GF-D8 (cell line): Measurements from ENCODE around the gene KRT23.
"Not testable (repeated sequence)": the region's sequence is repeated elsewhere in the genome, so short reads cannot be mapped to it uniquely, and the experiment has no call there.

ENCODE experiments used
- DNase-seq: peaks from one replicate; lab custom pipeline; 2025; lab: John Stamatoyannopoulos, UW

Gene KRT23

DNA sequence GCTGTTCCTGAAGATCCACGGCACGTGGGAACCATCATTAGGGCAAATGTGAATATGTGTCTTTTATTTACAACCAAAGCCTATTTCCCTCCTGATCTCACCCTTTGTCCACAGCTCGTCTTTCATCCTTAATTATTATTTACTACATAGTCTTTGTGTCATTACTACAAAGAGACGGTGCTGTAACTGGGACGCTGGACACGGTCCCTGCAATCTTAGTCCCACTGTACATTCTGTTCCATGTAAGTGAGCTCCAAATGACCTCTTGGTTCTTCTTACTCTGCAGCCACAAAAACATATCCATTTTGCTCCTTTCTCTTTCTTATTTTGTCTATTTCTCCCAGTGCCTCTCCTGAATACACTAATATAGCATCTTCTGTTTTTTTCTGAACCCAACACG is 12.7 kb upstream of the KRT23 start:
- no peak for DNase-seq

DNA sequence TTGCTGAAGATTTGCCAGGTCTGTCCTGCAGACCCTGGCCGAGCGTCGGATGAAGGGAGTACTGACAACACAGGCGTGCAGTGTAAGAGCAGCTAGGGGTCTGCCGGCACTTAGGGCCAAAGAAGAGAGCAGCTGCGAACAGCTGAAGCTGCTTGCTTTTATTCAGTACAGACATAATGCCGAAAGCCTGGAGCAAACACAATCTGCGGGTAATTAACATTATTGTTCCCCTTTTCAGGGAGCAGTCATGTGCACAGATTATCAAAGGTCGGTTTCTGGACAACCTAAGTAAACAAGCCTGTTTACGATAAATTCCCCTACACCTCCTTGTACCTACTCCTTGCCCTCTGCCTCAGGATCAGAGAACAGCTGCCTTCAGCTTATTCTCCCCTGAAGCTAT is 12.0 kb upstream of the KRT23 start:
- no peak for DNase-seq

DNA sequence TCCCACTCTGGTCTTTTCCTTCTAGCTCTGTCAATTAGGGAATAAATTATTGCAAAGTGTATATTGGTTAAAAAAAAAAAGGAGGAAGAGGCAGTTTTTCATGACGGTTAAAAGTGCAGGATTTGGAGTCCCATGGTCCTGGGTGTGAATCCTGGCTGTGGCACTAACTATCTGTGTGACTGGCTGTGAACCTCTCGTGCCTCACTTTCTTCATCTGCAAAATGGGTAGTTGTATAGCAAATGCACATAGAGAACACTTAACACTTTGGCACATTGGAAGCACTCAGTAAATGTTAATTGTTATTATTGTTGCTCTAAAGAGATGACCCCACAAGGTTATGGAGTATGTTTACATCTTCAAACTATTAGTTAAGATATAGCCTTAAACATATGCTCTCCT is 10.5 kb upstream of the KRT23 start:
- no peak for DNase-seq

DNA sequence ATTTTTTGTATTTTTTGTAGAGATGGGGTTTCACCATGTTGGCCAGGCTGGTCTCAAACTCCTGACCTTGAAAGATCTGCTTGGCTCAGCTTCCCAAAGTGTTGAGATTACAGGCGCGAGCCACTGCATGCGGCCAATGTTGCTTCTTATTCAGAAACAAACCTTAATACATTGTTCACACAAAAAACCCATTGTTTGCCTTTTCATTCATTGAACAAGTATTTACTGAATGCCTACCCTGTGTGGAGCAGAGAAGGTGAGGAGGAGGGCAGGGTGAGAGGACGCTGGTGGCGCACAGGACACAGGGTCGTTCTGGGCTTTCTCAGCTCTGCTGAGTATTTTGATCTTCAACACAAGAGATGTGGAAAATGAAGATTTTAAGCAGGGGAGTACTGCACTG is 8.0 kb upstream of the KRT23 start:
- no peak for DNase-seq

DNA sequence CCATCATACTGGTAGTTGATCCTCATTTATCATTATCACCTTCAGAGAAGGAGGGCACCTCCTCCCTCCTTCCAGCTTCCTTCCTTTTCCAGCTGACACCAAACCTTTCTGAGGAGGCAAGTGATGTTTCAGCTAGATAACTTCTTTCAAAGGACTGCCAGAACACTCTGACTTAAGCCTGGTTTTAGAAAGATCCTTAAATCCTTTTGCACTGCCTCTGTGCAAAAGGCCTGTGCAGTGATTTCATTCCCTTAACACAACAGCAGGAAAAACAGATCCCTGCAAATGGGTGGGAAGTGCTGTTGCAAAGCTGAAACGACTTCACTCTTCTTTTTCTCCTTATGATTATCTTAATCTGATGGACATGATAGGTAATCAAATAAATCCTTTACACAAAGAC is 7.1 kb upstream of the KRT23 start:
- DNase-seq, result no peak

DNA sequence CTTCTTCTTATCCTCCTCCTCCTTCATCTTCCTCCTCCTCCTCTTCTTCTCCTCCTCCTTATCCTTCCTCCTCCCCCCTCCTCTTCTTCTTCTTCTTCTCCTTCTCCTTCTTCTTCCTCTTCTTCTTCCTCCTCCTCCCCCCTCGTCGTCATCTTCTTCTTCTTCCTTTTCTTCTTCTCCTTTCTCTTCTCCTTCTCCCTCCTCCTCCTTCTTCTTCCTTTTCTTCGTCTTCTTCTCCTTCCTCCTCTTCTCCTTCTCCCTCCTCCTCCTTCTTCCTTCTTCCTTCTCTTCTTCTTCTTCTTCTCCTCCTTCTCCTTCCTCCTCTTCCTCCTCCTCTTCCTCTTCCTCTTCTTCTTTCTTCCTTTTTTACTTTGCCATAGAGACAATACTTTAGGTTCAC is 5.1 kb upstream of the KRT23 start:
- no peak for DNase-seq

DNA sequence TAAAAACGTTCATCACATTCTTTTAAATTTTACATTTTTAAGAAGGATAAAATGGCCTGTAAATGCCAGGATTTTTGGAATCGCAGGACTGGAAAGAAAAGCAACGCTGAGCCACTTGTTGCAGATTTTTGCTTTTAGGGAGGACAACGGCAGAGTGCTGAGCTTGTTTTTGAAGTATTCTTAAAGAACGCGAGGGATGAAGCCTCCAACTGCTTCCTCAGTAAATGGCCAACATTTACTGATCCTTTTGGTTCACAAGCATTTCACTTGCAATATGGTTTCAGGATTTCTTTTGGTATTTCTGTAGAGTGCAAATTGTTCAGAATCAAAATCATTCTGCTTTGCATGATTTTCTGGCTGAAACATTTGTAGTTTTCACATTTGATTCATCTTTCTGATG is 2.8 kb upstream of the KRT23 start:
- no peak for DNase-seq

DNA sequence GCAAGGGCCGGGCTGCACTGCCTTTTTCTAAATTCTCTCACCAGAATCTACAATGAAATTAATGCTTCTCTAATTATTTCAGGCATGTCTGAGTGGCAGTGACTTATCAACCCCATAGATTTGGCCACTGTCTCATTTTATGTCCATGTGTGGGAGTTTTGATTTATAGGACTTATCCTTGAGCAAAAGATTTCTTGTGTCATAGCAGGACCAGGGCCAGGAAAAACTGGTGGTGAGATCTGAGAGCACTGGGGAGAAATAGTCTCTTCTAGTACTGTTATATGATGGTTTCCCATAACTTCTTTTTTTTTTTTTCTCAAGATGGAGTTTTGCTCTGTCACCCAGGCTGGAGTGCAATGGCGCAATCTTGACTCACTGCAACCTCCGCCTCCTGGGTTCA is 1.5 kb upstream of the KRT23 start:
- DNase-seq, result no peak

DNA sequence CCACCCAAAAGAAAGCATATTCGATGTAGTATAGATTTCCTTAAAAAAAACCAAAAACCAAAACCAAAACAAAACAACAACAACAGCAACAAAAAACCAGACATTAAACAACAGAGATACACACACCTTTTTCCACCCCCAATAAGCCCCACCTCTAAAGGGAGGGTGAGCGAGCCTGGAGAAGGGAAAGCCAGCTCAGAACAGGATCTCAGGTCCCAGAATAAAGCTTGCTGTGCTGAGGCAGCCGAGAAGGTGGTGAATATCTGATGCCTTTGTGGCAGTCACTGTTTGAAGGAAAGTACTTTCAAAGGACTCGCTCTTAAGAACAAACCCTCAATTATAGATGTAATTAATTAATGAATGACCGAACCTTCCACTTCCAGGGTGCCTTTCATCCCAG is 470 bp downstream of the KRT23 start:
- no peak for DNase-seq

DNA sequence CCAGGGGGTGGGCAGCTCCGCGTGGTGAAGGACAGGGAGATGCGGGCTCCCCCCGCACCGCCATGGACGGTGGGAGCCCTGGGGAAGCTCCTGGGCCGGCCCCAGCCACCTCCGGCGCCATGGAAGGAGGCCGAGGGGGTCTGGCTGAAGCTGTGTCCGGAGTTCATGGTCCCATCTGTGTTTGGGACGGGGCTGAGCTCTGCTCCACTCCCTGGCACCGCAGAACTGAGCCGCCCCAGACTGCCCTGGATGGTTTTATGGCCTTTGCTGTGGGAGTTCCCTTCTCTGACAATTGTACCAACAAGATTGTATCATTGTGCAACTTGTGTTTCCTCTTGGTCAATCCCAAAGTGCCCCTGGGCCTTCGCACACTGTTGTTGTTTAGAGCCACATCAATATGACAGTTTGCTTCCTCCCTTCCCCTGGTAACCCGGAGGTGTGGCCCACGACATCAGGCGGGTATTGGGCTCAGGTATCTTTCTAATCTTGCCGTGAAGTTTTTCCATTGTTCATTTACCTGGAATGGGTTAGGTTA is 942 bp downstream of the KRT23 start:
- DNase-seq, result no peak

DNA sequence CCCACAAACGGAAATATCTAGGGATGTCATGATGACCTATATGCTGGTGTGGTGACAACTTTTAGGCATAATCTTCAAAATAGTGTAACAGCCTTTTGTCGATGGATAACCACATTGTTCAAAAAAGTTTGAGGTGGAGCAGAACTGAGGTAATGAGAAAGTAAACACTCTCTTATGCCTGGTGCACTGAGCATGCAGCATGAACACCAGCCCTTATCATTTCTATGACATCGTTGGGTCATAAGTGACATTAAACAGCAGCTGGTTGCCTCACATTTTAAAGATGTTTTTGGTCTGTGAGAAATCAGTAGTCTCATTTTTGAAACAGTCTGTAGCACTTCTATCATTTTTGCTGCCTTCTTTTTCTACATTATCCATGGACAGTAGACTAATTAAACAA is 1.8 kb downstream of the KRT23 start:
- no peak for DNase-seq

DNA sequence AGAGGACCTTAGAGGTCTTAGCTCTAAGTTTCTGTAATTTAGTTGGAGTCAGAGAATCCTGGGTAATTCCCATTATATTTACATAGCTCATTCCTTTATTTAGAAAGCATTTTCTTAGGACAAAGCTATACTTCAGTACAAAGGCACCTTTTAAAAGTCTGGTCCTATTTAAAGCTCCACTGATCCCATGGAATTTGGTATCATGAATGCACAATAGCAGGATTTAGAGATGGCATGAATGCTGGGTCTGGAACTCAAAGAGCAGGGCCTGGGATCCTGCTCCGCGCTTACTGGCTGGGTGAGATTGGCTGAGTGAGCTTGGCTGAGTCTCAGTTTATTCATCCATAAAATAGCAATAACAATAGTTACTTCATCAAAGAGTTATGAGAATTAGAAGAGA is 4.8 kb downstream of the KRT23 start:
- DNase-seq, result no peak

DNA sequence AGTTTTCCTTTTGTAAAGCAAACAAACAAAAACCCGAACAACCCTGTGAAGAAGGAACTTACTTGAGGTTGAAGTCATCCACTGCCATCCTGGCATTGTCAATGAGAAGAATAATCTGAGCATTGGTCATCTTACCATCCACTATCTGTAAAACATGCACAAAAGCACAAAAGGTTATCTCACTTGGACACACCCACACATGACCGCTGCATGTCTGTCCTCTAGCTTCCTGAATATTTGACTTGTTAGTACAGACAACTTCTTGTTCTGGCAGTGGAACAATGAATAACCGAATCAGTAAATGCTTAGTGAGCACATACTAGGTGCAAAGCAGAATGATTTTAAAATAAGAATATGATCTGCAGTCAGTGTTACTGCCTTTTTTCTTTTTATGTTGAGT is 6.1 kb downstream of the KRT23 start:
- no peak for DNase-seq

DNA sequence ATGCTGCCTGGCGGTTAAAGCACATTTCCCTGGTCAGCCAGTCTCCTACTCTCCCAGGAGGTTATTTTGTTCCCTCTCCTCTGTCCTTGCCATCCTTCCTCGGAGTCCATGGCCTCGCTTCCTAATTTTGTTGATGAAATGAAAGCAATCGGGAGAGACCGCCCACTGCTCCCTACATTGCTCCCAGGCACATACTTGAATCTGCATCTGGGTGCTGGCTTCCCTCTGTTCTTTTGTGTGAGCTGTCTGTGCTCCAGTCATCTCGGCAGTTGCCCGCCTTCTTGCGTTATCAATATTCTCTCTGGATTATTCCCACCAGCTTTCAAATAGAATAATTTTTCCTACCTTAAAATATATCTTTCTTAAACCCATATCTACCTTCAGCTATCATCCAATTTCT is 11.1 kb downstream of the KRT23 start:
- DNase-seq, result no peak

DNA sequence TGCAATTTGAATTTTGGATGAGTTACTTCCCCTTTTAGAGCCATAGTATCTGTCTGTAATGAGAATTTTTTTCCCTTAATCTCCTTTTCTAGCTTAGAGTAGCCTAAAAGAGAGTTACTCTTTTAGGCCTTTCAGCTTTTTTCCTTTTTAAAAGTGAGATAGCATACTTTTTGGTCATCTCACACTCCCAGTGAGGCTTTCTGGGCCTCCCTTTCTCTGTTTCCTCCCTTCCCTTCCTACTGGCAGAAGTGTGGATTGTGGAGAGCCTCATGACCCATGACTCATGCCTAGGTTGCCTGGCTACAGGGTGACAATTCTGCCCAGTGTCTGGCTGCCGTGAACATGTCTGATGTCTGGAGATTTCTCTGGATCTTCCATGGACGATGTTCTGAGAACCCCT is 15.2 kb downstream of the KRT23 start:
- DNase-seq, result no peak

DNA sequence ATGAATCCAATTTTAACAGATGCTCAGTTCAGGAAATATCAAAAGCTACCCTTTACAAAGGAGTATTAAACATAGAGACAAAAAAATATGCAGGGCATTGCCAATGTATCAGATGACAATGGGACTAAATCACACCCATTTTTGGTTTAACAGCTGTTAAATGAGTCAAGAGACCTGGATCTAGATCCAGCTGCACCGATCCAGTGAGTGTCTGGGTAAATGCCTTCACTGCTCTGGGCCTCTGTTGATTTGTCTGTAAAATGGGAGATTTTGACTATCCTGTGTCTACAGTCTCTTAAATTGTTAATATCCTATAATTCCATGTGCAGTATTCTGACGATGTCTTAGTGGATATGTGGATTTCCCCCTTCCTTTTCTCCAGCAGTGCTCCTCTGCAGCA is 16.4 kb downstream of the KRT23 start:
- no peak for DNase-seq

DNA sequence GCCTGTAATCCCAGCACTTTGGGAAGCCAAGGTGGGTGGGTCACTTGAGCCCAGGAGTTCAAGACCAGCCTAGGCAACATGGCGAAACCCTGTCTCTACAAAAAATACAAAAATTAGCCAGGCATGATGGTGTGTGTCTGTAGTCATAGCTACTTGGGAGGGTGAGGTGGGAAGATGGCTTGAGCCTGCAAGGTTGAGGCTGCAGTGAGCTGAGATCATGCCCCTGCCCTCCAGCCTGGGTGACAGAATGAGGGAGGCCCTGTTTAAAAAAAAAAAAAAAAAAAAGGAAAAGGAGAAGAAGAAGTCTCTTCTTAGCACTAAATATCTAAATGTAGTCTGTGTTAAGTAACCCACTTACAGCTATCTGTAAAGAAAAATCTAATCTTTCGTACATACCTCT is 20.3 kb downstream of the KRT23 start:
- DNase-seq, result not testable (repeated sequence)

DNA sequence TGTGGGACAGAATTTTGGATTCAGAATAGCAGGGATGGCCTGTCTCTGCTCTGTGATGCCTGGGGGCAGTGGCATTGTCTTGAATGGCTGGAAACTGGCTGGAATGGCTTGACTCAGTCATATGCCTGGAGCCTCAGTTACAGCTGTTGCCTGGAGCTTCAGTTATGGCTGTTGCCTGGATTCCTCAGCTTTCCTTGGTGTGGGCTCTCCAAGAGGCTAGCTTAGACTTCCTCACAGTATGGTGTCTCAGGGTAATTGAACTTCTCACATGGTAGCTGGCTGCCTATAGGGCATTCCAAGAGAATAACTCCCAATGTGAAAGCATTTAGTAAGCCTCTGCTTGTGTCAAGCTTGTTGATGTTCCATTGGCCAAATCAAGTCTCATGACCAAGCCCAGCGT is 21.1 kb downstream of the KRT23 start:
- no peak for DNase-seq

DNA sequence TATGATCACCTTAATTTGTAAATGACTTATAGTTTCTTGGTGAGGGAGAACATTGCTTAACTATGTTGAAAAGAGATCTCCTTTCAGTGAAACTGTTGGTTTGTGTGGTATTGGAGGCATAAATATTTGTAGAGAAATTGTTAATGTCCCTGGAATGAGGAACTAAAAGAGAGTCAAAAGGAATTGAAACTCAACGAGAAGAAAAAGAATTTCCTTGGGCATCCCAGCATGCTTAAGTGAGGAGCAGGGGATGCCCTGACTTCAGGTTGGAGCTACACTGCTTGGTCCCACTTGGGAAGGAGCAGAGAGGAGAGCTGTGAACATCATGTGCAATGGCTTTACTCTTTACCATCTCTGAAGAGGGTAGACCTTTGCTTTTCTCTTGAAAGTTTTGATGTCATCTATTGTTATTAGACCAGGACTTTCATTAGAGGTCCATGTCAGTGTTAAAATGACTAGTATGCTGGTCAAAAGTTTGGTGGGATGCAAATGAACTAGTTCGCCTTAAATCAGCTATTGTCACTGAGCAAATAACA is 21.7 kb downstream of the KRT23 start:
- no peak for DNase-seq

DNA sequence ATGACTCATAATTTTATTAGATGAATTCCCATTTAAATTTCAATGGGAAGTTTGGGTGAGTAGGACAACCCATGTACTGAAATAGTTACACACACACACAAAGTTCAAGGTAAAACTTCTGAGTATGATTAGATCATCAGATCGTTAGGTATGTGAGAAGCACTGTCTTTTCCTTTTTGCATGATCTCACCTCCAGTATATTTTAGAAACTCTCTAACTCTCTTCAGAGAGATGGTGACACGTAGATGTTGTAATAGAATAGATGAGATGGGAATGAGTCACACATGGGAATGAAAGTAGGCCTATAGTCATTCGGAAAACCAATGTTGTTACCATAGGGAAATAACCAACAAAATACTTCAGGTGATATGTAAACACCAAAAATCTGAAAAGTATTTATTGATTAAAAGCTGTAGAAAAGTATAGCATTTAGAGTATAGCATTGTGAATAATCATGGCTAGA is 22.2 kb downstream of the KRT23 start:
- DNase-seq, result no peak

DNA sequence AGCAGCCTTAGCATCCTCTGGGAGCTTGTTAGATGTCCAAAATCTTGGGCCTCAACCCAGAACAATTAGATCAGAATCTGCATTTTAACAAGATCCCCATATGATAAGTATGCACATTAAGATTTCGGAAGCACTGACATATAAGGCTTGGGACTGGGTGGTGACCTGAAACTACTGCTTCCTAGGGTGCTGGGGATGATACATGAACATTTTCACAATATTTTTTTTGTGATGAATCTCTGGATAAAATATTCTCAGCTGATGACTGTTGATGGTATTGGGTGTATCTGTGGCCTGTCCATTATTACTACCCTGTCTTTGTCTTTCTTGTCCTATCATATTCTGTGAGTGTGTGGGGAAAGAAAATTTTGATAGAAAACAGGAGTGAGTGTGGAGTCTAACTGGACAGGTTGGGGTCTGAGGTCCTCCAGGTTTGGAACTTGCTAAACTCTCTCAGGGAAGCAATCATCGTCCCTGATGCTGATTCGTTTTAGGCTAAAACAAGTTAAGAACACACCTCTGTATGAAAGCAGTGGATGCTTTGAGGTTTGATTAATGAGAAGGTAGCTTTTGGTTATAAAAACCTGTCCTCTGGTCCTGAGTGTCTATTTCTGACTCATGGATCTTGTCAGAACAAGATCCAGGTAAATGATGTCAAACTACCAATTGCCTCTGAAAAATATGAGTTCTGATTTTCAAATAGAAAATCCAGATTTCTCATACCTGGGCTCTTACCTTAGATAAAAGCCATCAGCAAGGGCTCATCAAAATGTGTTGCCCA is 23.2 kb downstream of the KRT23 start:
- no peak for DNase-seq

DNA sequence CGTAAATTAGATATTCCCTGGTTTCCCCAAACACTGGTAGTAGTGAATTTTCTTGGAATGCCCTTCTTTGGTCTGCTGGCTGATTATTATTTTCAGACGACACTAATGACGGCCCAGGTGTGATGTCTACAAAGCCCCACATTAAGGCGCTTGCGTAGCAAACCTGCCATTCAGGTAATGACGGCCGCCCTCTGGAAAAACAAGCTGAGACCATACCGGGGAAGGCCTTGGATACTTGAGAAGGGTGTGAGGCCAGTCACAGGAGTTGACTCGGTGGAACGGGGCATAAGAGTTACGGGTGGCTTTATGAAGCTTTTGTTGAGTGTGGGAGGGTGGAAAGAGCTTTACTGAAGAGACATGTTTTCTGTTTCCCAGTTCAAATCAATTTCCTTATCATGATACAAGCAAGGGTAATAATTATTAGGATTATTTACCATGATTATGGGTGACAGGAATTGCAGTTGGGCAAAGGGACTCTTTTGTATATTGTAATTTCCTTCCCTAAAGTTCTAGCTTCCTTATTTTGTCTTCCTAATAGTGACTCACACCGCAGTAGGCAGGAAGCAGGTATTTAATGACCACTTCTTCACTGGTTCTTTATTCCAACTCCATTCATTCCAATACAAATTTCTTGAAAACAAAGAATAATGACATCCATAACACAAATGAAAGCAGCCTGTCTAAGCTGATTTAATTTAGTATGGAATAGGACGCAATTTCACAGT is 24.8 kb downstream of the KRT23 start:
- DNase-seq, result no peak

DNA sequence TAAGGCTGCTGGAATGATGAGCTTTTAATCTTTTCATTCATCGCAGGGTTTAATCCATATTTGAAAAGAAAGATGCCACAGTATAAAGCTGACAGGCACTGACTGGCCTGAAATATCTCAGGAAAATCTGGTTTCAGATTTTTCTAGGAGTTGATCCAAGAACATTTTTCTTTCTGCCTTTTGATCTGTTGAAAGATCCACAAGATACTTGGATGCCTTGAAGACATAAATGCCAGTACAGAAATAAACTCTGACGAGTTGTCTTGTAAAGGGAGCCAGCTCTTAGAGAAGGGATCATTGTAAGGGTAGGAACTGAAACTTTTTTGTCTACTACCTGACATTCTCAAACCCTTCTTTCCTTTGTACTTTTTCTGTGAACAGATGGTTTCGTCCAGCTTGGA is 27.0 kb downstream of the KRT23 start:
- DNase-seq, result no peak
